Mammary epithelial cell (primary cell): Measurements from ENCODE around the gene NCAM1.
"Not testable (repeated sequence)": the region's sequence is repeated elsewhere in the genome, so short reads cannot be mapped to it uniquely, and the experiment has no call there.

ENCODE experiments used
- CTCF ChIP-seq, 2 donors: IDR thresholded peaks in 1 of 2; conservative IDR thresholded peaks in 1 of 2; 2 replicates each; pipeline ENCODE4 v1.5.1; 2011 to 2012; ENCODE audit warnings: inconsistent platforms in 2 of 2, low read length in 2 of 2, mild to moderate bottlenecking in 2 of 2, control low read depth in 1 of 2, low read depth in 1 of 2; ENCODE audit not compliant: insufficient read depth in 1 of 2; ENCODE audit errors: extremely low read depth in 1 of 2
- EZH2 ChIP-seq: IDR thresholded peaks from 2 replicates; pipeline ENCODE4 v1.6.1; 2012; ENCODE audit warnings: low read length, inconsistent platforms, borderline replicate concordance

- TF ChIP-seq CTCF (conservative IDR thresholded peaks at IDR 0.05 in 1 of 2, IDR thresholded peaks at IDR 0.05 in 1 of 2; ENCODE audit: extremely low read depth in 1 of 2, insufficient read depth in 1 of 2, low read depth in 1 of 2, low read length in 2 of 2); EZH2: not testable (repeated sequence)
These were observed 36.4 kb upstream of the NCAM1 start for GRCh38 chr11:112924836-112925235.
